ENCODE measurements around the gene SPATA24.
"Not testable (repeated sequence)": the region's sequence is repeated elsewhere in the genome, so short reads cannot be mapped to it uniquely, and the experiment has no call there.

SPATA24 gene

DNA sequence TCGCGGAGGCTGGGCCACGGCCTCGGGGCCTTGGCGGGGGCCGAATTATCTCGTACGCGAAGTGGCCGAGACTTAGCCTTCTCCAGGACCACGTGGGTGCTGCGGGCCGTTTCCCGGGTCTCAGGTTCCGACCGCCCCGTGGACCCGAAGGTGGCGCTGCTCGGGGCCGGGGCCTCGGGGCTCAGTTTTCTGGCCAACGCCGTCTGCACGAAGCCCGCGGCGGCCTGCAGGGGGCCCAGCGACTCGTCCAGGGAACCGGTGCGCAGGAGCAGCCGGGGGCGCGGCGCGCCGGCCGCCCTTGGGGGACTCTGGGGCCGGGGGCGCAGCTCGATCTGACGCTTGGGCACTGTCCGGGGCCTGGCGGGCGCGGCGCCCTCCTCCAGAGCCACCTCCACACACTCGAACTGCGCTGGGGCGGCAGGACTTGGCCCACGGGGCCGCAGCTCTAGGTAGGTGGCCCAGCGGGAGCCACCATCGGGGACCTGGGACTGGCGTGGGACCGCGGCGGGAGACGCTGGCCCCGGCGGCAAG is 9.7 kb downstream of the SPATA24 start:
- no peak for FAIRE-seq

DNA sequence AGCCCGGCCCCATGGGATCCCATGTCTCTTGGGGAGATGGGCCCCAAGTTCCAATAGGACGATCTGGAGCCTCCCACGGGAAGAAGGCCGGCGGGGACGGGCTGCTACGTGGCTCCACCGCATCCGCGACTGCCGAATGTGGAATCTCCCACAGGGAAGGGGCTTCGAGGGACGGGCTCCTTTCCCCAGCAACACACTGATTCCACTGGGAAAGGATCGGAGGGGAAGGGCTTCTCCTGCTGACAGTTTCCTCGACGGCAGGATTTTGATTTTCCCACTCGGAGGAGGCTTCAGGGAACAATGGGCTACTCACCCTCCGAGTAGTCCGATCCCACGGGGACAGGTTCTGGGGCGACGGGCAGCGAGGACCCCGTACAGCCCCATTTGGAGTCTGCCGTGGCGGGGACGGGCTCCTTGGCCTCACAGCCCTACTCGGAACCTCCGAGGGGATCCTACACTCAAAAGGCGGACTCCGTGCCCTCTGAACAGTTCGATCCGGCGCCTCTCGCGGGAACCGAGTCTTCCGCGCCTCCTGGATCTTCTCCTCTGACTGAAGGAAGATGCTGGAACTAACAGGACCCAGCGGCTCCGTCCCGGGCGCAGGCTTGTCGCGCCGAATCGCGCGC is 10.3 kb downstream of the SPATA24 start:
- FAIRE-seq: no peak

DNA sequence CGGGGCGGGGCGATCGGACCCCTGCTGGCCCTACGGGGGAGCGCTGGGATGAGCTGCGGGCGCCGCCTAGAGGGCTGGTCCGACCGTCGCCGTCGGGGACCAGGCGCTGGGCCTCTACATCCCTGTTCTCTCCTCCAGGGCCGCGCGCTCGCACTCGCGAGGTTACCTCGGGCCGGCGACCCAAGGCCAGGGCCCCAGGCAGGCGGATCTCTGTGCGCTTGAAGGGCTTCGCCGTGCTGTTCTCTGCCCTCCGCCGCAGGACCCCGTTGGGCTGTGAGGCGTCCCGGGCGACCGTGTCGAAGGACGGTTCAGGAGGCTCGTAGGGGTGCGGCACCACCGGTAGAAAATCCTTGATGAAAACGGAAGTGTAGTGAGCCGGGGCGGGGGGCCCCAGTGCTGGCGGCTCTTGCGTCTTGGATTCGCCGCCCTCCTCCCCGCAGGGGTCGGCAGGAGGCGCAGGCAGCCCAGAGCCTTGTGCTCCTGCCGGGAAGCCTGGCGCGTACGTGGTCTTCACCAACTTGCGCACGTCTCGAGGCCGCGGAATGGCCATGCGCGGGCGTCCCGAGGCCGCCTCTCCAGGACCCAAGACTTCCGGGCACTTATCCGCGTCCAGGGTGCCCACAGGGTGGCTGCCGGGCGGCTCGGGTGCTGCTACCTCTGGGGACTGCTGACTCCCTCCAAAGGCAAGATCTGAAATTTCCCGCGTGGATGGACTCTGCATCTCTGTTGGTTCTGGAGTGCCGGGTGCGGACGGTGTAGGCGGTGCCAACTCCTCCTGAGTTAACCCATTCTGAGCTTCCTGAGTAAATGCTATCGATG is 11.0 kb downstream of the SPATA24 start:
- no peak for FAIRE-seq

DNA sequence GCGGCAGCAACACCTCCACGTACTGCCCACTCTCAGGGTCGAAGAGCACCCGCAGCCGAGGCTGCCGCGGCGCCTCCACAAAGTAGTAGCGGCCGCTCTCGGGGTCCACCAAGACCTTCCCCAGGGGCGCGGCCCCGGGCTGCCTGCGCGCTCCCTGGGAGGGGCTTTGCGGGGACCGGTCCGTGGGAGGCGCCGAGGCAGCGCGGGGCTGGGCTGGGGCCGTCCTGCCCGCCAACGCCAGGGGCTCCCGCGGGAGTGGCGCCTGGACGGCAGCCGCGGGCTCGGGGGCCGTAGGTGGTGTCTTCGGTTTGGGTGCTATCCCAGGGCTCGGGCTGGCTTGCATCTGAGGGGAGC is 11.6 kb downstream of the SPATA24 start:
- FAIRE-seq: no peak

DNA sequence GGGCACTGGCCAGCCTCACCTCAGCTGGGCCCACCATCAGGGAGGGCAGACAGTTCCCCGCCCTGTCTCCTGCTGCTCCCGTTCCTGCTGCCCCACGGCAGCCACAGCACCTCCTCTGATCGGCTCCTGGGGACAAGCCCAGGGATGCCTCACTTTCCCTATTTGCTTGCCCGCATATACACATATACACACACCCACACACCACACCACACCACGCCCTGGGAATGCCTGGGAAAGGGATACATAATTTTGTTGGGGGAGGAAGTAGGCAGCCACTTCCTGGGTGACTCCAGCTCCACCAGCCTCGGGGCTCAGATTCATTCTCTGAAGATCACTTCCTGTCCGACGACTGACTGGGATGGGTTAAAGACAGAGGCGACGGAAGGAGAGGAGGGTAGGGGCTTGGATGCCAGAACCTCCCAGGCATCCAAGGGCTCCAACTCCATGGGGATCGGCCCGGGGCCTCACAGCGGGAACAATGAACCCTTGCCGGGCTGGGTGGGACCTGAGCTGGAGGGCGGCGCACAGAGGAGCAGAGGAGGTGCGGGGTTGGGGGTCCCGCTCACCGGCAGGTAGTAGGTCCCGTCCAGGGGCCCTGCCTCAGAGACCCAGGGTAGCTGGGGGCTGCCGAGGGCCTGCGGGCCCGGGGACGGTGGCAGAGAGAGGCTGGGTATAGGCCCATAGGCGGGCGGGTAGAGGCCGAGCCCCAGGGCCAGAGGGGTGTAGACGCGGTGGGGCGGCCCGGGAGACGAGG is 12.1 kb downstream of the SPATA24 start:
- no peak for FAIRE-seq

DNA sequence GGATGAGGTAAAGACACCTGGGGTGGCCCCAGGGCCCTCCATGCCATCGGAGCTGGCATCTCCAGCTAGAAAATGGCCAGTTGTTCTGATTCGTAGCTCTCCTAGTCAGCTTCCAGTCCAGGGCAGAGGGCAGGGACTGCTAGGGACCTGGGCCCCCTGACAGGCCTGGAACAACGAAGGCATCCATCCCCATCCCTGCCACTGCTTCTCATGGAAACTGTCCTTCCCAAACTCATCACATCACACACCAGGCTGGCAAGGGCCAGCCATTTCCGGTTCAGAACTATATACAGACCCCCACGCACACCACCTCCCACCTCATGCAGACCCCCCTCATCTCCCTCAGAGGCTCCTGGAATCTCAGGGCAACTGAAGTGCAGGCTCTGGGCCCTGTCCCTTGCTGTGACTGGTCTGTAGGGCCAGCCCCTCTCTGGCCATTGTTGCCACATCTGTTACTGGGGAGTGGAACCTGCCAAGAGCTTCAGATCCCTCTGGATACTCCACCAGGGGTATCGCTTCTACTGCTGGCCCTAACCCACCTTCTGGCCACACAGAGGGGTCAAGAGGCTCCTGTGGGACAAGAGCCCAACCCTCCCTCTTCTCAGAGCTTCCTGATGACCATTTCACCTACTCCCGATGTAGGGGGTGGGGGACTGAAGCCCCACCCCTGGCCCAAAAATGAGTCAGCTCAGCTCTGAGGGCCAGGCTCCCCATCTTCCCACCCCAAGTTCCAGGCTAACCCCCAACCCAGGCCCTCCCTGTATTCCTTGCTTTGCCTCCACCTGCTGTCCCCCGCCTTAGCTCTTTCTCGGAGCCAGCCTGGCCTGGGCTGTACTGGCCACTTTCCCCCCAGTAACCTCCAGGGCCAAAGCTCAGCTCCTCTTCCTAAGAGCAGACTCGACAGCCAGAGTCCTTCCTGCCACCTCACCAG is 13.0 kb downstream of the SPATA24 start:
- FAIRE-seq: no peak

DNA sequence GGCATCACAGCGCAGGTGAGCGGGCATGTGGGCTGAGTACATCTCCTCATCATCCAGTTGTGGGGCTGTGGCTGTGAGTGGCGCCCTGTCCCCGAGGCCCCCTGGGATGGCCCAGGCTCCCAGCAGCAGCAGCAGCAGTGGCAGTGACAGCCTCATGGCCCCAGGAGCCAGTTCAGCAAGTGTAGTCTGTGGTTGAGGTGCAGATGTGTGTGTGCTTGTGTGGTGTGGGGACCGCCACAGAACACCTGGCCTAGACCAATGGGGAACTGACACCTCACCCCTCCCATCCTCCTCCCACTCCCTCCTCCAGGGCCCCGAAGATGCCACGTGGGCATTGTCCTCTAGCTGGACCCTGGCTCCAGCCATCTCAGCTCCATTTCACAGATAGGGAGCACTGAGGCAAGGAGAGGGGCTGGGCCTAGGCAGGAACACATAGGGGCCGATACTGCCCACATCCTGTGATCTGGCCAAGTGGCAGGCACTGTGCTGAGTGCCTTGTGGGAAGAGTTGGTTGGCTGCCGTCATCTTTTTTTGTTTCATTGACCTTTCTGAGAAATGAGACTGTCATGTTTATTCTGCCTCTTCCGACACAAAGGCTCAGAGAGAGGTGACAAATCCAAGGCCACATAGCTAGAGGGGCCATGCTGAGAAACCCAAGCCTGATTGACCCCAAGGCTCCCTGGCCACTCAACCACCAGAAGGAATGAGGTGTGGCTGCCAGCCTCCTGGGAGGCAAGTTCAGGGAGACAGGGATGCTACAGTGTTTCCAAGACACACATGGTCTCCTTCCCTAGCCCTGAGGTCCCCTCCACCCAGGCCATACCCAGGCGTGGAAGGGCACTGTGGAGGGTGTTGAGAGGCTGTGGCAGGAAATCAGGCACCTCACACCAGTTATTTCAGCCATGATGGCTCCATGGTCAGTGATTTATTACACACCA is 13.9 kb downstream of the SPATA24 start, which contains the start of gene MZB1:
Gene MZB1 (minus strand): TSS at position 213 of the 938 bp plus-strand sequence. CDS start 57 bp downstream, at position 156.
- FAIRE-seq: no peak

DNA sequence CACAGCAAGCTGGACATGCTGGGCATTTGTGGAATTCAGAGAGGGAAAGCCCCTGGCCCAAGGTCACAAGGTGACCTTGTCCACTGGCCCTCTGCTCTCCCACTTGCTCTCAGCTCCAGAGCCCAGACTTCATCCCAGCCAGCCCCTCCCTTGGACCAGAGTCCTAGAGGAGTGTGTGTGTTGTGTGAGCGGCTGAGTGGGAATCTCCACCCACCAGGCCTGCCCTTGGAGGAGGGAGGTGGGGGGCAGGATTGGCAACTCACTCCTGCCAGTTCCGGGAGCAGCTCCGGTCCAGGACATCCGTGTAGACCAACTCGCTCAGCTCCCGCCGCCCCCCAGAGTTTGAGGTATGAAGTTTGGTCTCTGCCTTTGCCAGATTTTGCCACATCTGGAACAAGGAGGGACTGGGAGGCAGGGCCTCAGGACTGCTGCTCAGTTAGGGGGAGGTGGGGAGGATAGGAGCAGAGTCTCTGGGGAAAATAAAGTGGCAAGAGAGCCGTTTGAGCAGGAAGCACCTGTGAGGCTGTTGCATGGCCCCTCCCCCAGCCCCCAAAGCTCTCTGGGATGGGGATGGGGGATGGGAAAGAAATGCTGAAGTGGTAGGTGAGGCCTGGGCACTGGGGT is 15.6 kb downstream of the SPATA24 start:
- no peak for FAIRE-seq

DNA sequence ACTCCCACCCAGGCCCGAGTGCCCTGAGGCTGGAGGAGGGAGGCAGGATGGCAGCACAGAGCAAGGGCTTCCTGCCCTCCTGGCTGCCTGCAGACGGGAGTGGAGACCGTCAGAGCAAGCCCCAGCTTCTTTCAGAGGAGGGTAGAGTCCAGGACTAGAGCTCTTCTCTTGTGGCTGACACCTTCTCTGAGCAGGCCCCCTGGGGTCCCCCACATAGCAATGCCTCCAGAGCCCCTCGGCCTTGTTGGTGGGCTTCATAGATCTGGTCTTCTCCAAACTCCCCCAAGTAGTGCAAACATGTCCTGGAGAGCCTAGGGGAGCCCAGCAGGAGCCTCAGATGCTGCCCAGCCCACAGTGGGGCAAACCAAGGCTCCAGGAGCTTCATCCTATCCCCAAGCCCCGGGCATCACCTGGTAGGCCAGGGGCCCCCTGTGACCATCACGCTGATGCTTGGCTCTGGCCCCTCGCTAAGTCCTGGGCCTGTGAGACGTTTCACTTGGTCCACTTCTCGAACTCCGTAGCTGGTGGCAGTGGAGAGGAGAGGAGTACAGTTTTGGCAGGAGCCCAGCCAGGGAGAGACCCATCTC is 16.2 kb downstream of the SPATA24 start:
- FAIRE-seq: no peak

DNA sequence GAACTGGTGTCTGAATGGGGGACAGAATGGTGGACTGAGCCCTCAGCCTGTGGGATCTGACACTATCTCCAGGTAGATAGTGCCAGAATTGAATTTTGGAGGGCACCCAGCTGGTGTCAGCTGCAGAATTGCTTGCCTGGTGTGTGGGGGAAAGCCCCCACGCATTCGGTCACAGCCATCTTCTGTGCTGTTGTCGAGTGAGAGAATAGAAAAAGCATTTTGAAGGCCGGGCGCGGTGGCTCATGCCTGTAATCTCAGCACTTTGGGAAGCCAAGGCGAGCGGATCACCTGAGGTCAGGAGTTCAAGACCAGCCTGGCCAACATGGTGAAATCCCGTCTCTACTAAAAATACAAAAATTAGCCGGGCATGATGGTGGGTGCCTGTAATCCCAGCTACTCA is 16.9 kb downstream of the SPATA24 start:
- FAIRE-seq: not testable (repeated sequence)

DNA sequence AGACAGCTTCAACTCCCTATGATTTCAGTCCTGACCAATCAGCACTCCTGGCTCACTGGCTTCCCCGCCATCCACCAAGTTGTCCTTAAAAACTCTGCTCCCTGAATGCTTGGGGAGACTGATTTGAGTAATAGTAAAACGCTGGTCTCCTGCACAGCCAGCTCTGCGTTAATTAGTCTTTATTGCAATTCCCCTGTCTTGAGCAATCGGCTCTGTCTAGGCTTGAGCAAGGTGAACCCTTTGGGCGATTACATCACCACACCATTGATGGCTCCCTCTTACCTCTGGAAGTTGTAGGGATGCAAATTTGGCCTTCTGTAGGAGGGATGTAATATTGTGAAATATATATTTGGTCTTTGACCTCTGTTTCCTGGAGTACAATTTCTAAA is 17.8 kb downstream of the SPATA24 start:
- FAIRE-seq: no peak

DNA sequence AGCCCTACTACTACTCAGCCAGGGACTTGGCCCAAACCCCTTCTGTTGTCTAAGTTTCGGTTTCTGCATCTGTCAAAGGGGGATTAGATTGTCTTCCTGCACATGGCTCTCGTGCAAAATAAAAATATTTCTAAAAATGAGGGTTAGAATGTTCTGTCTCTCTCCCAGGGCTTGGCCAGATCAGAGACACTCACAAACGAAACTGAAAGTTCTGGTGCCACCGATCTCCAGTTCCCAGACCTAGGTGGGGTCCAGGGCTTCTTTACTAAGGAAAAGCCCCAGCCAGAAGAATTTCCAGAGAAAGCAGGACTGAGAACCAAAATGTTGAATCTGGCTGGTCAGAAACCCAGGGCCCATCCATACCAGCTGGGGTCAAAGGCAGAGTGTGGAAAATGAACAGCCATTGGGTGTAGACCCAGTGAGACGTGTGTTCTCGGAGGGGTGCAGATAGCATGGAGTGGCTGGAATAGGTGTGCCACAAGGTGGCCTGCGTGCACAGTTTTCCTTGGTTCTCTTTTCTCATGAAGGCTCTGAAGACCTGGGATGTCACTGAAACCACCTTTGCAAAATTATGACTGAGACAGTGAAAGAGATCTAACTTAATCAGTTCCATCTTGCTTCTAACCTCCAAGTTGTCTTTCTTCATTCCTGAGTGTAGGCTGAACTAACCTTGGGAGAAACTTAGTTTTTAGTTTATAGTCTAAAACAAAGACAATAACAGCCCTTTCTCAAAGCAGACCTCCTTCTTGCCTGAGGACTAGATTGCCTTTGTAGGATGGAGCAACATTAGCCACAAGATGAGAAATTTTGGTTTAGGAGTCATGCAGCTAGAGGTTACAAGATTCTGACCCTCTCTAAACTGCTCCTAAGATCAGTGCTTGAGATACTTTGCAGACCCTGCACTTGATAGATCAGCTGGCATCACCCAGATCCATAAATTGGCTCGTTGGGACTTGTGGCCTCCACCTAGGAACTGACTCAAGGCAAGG is 18.5 kb downstream of the SPATA24 start:
- no peak for FAIRE-seq

DNA sequence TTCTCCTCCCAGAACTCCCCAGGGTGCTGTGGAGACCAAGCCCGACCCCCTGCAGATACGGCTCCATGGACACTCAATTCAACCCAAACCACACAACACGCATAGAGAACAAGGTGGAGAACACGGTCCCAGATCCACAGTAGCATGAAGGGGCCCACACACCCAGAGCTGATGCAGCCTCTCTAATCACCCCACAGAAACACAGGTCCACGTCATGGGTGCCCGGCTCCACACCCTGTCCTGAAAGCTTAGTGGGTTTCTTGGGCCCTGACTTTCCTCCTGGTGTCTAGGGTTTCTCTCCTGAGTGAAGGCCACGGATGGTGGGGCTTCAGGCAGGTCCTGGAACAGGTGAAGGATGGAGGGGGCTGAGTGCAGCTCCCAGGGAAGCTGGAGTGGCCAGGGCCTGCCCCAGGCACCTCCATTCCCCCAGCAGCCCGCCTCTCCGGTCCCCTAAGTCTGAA is 19.3 kb downstream of the SPATA24 start:
- FAIRE-seq: no peak

DNA sequence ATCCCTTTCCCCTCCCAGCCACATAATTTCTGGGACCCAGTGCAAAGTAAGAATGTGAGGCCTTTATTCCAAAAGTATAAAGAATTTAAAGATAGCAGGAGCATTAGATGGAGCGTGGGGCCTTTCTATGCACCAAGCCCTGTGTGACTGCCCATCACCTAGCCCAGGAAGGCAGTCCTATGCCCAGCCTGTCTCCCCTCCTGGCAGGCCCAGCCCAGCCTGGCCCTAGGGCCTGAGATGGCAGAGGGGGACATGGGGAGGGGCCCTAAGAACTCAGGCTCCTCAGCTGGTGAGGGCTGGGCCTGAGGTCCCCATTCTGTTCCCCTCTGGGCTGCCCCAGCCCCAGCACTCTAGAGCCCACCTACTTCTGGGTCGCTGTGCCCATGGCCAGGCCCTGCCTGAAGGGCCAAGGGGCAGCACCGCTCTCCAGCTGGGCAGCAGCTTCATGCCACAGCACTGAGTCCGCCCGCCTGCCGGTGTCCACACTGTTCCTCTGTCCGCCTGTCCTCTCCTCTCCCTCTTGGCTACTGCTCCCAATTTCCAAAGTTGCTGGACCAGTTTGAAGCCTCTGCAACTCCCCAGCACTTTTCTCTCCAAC is 19.8 kb downstream of the SPATA24 start:
- no peak for FAIRE-seq

DNA sequence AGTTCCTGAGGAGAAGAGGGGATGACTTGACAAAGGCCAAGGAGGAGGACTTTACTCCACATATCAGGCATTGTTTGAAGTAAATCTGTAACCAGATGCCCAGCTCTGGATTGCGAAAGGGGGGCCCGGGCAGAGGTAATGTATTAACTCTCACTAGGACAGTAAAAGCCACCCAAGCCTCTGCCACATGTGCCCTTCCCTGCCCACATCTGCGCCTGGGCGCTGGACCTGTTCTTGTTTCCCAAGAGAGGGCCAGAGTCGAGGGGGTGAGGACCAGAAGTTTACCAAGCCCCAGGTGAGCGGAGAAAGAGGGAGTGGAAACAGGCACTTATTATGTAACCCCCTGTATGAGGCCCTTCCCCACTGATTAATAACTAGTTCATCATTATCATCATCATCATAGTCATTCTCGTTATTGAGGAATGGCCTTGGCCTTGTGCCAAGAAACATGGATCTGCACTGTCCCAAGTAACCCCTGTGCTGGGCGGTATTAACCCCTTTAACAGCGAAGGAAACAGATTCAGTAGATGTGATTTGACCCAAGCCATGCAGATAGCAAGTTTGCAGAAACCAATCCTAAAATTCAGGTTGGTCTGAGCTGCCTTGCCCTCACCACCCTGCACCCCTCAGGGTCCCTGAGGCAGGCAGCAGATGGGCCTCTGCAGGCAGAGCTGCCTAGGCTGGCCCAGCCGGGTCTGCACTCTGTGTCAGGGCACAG is 20.5 kb downstream of the SPATA24 start, which contains the start of gene SLC23A1:
Gene SLC23A1 (minus strand): TSS at position 23 of the 718 bp plus-strand sequence. CDS start 44 bp downstream, outside the sequence.
- no peak for FAIRE-seq

DNA sequence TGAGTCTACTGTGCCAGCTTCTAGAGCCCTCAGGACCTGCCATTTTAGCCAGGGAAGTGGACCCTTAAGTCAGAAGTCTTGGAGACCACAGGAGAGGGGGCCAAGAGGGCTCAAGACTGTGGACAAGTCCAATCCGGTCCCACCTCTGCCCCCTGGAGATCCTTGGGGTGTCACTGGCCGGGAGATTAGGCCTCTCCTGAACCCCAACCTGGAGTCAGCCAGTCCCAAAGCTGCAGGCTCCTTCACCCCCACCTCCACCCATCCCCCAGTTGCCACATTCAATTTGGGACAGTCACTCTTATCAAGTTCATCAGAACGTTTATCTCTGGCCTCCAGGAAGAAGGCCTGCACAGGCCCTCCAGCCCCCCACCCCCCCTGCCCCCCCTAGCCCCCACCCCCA is 21.1 kb downstream of the SPATA24 start:
- FAIRE-seq: no peak
